Thyroid gland (tissue), 4 donors: ENCODE measurements around the gene RALBP1.

Source experiments
- CTCF ChIP-seq, 6 experiments: fragments of 200-600 bp in 3 of 6; fragments of 450-650 bp in 3 of 6; sonication (generic) in 3 of 6; IDR thresholded peaks; one replicate each; pipeline ENCODE4 v1.5.1; 2016 to 2019; ENCODE audit warnings: antibody characterized with exemption in 6 of 6, mild to moderate bottlenecking in 2 of 6, inconsistent platforms in 1 of 6, moderate library complexity in 1 of 6
- POLR2A ChIP-seq, 2 donors: fragments of 450-650 bp; IDR thresholded peaks; one replicate each; pipeline ENCODE4 v1.6.1; 2017; ENCODE audit warnings: antibody characterized with exemption in 2 of 2, mild to moderate bottlenecking in 2 of 2, moderate library complexity in 1 of 2

- TF ChIP-seq CTCF (IDR thresholded peaks at IDR 0.05): no peak
- no peak for TF ChIP-seq POLR2A (IDR thresholded peaks at IDR 0.05)
Measured at GRCh38 chr18:9426753-9427152, 48.6 kb upstream of the RALBP1 start.
